GM23338 (cell line): Measurements from ENCODE around the gene BHLHE23. TPM values are rescaled to one million over a fixed set of nuclear protein-coding genes. Genes with fewer than 3 reads are reported as not detected.

Experiments
- ATAC-seq: fragments of 200-7000 bp; cut with Tn5 transposase; 3 replicates; pipeline ENCODE4 v1.9.1; 2020
- DNase-seq: peaks from one replicate; pipeline ENCODE4 v3.0.0-alpha.2; 2015; ENCODE audit warnings: low spot score
- H2AFZ ChIP-seq: fragments of 200-600 bp; sonication (generic); 2 replicates; pipeline ENCODE4 v1.8.0; 2016; ENCODE audit warnings: antibody characterized with exemption, mild to moderate bottlenecking, moderate library complexity
- H3F3A ChIP-seq: fragments of 200-600 bp; sonication (generic); replicated peaks from 2 replicates; pipeline ENCODE4 v1.8.0; 2017; ENCODE audit warnings: antibody characterized with exemption, mixed run types, low read depth
- H3K27ac ChIP-seq: fragments of 200-600 bp; sonication (generic); 2 replicates; pipeline ENCODE4 v1.6.1; 2016; ENCODE audit warnings: low read depth
- H3K27me3 ChIP-seq: fragments of 200-600 bp; sonication (generic); 2 replicates; pipeline ENCODE4 v1.8.0; 2016; ENCODE audit warnings: mild to moderate bottlenecking, mixed run types, moderate library complexity; ENCODE audit not compliant: insufficient read depth
- H3K36me3 ChIP-seq: fragments of 200-600 bp; sonication (generic); 2 replicates; pipeline ENCODE4 v1.8.0; 2016; ENCODE audit warnings: mild to moderate bottlenecking; ENCODE audit not compliant: insufficient read depth
- H3K4me1 ChIP-seq: fragments of 200-600 bp; sonication (generic); 2 replicates; pipeline ENCODE4 v1.8.0; 2016; ENCODE audit warnings: mild to moderate bottlenecking, moderate library complexity; ENCODE audit not compliant: insufficient read depth
- H3K4me2 ChIP-seq: fragments of 200-600 bp; sonication (generic); 2 replicates; pipeline ENCODE4 v1.7.1; 2017; ENCODE audit warnings: mixed run types
- H3K4me3 ChIP-seq: fragments of 200-600 bp; sonication (generic); 2 replicates; pipeline ENCODE4 v1.6.1; 2016; ENCODE audit warnings: mixed run types
- H3K79me2 ChIP-seq: fragments of 200-600 bp; sonication (generic); replicated peaks from 2 replicates; pipeline ENCODE4 v1.8.0; 2017; ENCODE audit warnings: mild to moderate bottlenecking; ENCODE audit not compliant: insufficient read depth
- H3K9me2 ChIP-seq: fragments of 200-600 bp; sonication (generic); 2 replicates; pipeline ENCODE4 v1.8.0; 2017; ENCODE audit not compliant: insufficient read depth
- H4K20me1 ChIP-seq: fragments of 200-600 bp; sonication (generic); replicated peaks from 2 replicates; pipeline ENCODE4 v1.8.0; 2017; ENCODE audit warnings: mild to moderate bottlenecking; ENCODE audit not compliant: insufficient read depth
- H3K27ac Mint-ChIP-seq: 2 replicates; pipeline ENCODE4 v1.8.0; 2020; ENCODE audit warnings: inconsistent platforms, mild to moderate bottlenecking, moderate library complexity, mixed read lengths
- H3K27me3 Mint-ChIP-seq: 3 replicates; pipeline ENCODE4 v1.8.0; 2022; ENCODE audit warnings: low read depth, mild to moderate bottlenecking, moderate library complexity, mixed read lengths, inconsistent platforms; ENCODE audit not compliant: insufficient read depth, poor library complexity
- H3K36me3 Mint-ChIP-seq: 3 replicates; pipeline ENCODE4 v1.8.0; 2021; ENCODE audit warnings: low read depth, mild to moderate bottlenecking, inconsistent platforms, moderate library complexity, mixed read lengths
- H3K4me1 Mint-ChIP-seq: 3 replicates; pipeline ENCODE4 v1.8.0; 2020; ENCODE audit warnings: mild to moderate bottlenecking, inconsistent platforms, mixed read lengths
- H3K4me3 Mint-ChIP-seq: 3 replicates; pipeline ENCODE4 v1.8.0; 2021; ENCODE audit warnings: moderate library complexity, mild to moderate bottlenecking, inconsistent platforms, mixed read lengths
- H3K9me3 Mint-ChIP-seq: 3 replicates; pipeline ENCODE4 v1.8.0; 2020; ENCODE audit warnings: moderate library complexity, mild to moderate bottlenecking, inconsistent platforms, mixed read lengths
- CTCF ChIP-seq, 2 experiments: fragments of 200-600 bp in 1 of 2; sonication (generic) in 1 of 2; conservative IDR thresholded peaks; 2 replicates each; pipeline versions ENCODE4 v1.5.1 to v1.6.1; 2016 to 2017; ENCODE audit warnings: antibody characterized with exemption in 2 of 2, low read depth in 2 of 2, mild to moderate bottlenecking in 2 of 2, moderate library complexity in 1 of 2
- ETS1 ChIP-seq: IDR thresholded peaks from 2 replicates; pipeline ENCODE4 v1.6.1; 2016; ENCODE audit warnings: antibody characterized with exemption
- NANOG ChIP-seq: IDR thresholded peaks from 2 replicates; pipeline ENCODE4 v1.6.1; 2016; ENCODE audit warnings: antibody characterized with exemption, borderline replicate concordance
- POLR2AphosphoS5 ChIP-seq: IDR thresholded peaks from 2 replicates; pipeline ENCODE4 v1.6.1; 2016; ENCODE audit warnings: antibody characterized with exemption, low read depth
- polyA plus RNA-seq: library from polyadenylated mRNA; unstranded; fragments of >200 nt; fragmentation: Nextera tagmentation; extraction: Ambion mirVana; gene quantifications from 2 replicates; pipeline ENCODE4 v1.2.1, GENCODE V29; 2016
- total RNA-seq: library from RNA; depleted of rRNA; stranded (reverse); fragments of >200 nt; shearing (Covaris generic); gene quantifications from 2 replicates; pipeline ENCODE4 v1.2.3, GENCODE V29; 2014

The BHLHE23 gene
- total and polyA plus RNA-seq, 2 experiments from 2014 or later: 0.52 to 5.0 TPM

GRCh38 chr20:63037669-63038268 is 31.0 kb upstream of the BHLHE23 start:
- Histone ChIP-seq H4K20me1 (no peaks in the 10 kb centered on the region), H3K27ac (no peak overlapping the region), H3K27me3 (peaks cover 6% of the 10 kb centered on the region; the same call in 1 of the 2 replicates), H2AFZ (no peak overlapping the region), H3K9me2 (no peaks in the 10 kb centered on the region), H3K4me1 (peaks cover 33% of the 10 kb centered on the region), H3K79me2 (no peaks in the 10 kb centered on the region), H3K4me3 (no peak overlapping the region), H3K4me2 (no peak overlapping the region), H3F3A (peaks cover 24% of the 10 kb centered on the region; the same call in 1 of the 2 replicates), H3K36me3 (no peaks in the 10 kb centered on the region)
- ATAC-seq (no peak), DNase-seq (peak; percentile 24)
- Mint-ChIP-seq H3K27ac (no peak overlapping the region), H3K4me1 (peaks cover 36% of the 10 kb centered on the region), H3K4me3 (no peak overlapping the region), H3K36me3 (no peaks in the 10 kb centered on the region), H3K9me3 (peaks cover 3% of the 10 kb centered on the region; the same call in 2 of the 3 replicates), H3K27me3 (peaks cover 20% of the 10 kb centered on the region)
- TF ChIP-seq NANOG (no peak), CTCF (conservative IDR thresholded peaks at IDR 0.05; ENCODE audit: low read depth in 2 of 2) (no peak), ETS1 (no peak)

- H4K20me1 ChIP-seq: no peaks in the 10 kb centered on the region
- H3K4me2 ChIP-seq: peak overlapping the region; percentile 65
- H3K36me3 Mint-ChIP-seq: no peaks in the 10 kb centered on the region
- no peak overlapping the region; the same call in 2 of the 3 replicates for H3K4me3 Mint-ChIP-seq
- H3K4me3 ChIP-seq: no peak overlapping the region
- H3F3A ChIP-seq: peaks cover 31% of the 10 kb centered on the region; the same call in 1 of the 2 replicates
- H3K79me2 ChIP-seq: no peaks in the 10 kb centered on the region
- 0 out of 2 replicates have a peak overlapping the region, but pooled peaks have one; percentile 56 for H2AFZ ChIP-seq
- peaks cover 6% of the 10 kb centered on the region; the same call in 1 of the 2 replicates for H3K27me3 ChIP-seq
- H3K4me1 Mint-ChIP-seq: peaks cover 47% of the 10 kb centered on the region
- DNase-seq: peak; percentile 58
- H3K27ac ChIP-seq: no peak overlapping the region
- H3K9me3 Mint-ChIP-seq: peaks cover 3% of the 10 kb centered on the region; the same call in 2 of the 3 replicates
- H3K36me3 ChIP-seq: no peaks in the 10 kb centered on the region
- H3K27ac Mint-ChIP-seq: no peak overlapping the region
- peak; percentile 61 for ATAC-seq
- peaks cover 32% of the 10 kb centered on the region for H3K27me3 Mint-ChIP-seq
- peaks cover 43% of the 10 kb centered on the region for H3K4me1 ChIP-seq
- H3K9me2 ChIP-seq: no peaks in the 10 kb centered on the region
- 0 out of 2 replicates have a peak, but pooled peaks have one; percentile 13 for TF ChIP-seq POLR2AphosphoS5
- no peak for TF ChIP-seq CTCF (conservative IDR thresholded peaks at IDR 0.05; ENCODE audit: low read depth in 2 of 2)
These were observed 29.5 kb upstream of the BHLHE23 start for GRCh38 chr20:63036291-63036690.
